Measurements from ENCODE around the gene TNFRSF18.

Gene TNFRSF18

GRCh38 chr1:1228596-1229321, 22.4 kb upstream of the TNFRSF18 start:
- DNase-seq (ENCODE audit: low read depth), result no peak

GRCh38 chr1:1228187-1228586, 21.8 kb upstream of the TNFRSF18 start:
- no peak for DNase-seq (ENCODE audit: low read depth)

GRCh38 chr1:1227386-1227785, 21.0 kb upstream of the TNFRSF18 start:
- no peak for DNase-seq (ENCODE audit: low read depth)

- DNase-seq (ENCODE audit: low read depth), result no peak
Observed at GRCh38 chr1:1226566-1227362, 20.4 kb upstream of the TNFRSF18 start.

GRCh38 chr1:1225913-1226312, 19.5 kb upstream of the TNFRSF18 start:
- DNase-seq (ENCODE audit: low read depth), result no peak

GRCh38 chr1:1225238-1225845, 18.9 kb upstream of the TNFRSF18 start:
- no peak for DNase-seq (ENCODE audit: low read depth)

- DNase-seq (ENCODE audit: low read depth), result no peak
Observed at GRCh38 chr1:1223891-1224290, 17.5 kb upstream of the TNFRSF18 start.

- no peak for DNase-seq (ENCODE audit: low read depth)
Observed at GRCh38 chr1:1223321-1223720, 16.9 kb upstream of the TNFRSF18 start.

- DNase-seq (ENCODE audit: low read depth), result no peak
Observed at GRCh38 chr1:1222575-1223225, 16.3 kb upstream of the TNFRSF18 start.

GRCh38 chr1:1221887-1222574, 15.6 kb upstream of the TNFRSF18 start:
- DNase-seq (ENCODE audit: low read depth), result no peak

- no peak for DNase-seq (ENCODE audit: low read depth)
Observed at GRCh38 chr1:1220197-1220596, 13.8 kb upstream of the TNFRSF18 start.

- peak; percentile 45 for DNase-seq (ENCODE audit: low read depth)
Observed at GRCh38 chr1:1219341-1219740, 12.9 kb upstream of the TNFRSF18 start.

GRCh38 chr1:1218524-1219200, 12.3 kb upstream of the TNFRSF18 start:
- DNase-seq (ENCODE audit: low read depth), result no peak

- no peak for DNase-seq (ENCODE audit: low read depth)
Observed at GRCh38 chr1:1217621-1218523, 11.5 kb upstream of the TNFRSF18 start.

- no peak for DNase-seq (ENCODE audit: low read depth)
Observed at GRCh38 chr1:1216770-1217620, 10.6 kb upstream of the TNFRSF18 start.

- no peak for DNase-seq (ENCODE audit: low read depth)
Observed at GRCh38 chr1:1215881-1216605, 9.7 kb upstream of the TNFRSF18 start.

GRCh38 chr1:1215080-1215676, 8.8 kb upstream of the TNFRSF18 start:
- DNase-seq (ENCODE audit: low read depth), result no peak
